HepG2 (cell line): ENCODE data around the gene TUFM. TPM values are rescaled to one million over a fixed set of nuclear protein-coding genes. Genes with fewer than 3 reads are reported as not detected.

Experiments
- AGO2 ChIP-seq: fragments of 200-400 bp; formaldehyde crosslinking; optimal IDR thresholded peaks from 2 replicates; pipeline ENCODE3; 2017; ENCODE audit warnings: mild to moderate bottlenecking, low read depth, low read length, moderate library complexity
- ARNT2 ChIP-seq: sonication (generic); formaldehyde crosslinking; IDR thresholded peaks from 2 replicates; pipeline ENCODE4 v1.8.0; 2022; ENCODE audit warnings: mild to moderate bottlenecking, low read depth, missing genetic modification reagents, moderate library complexity
- DBP ChIP-seq: sonication (generic); formaldehyde crosslinking; IDR thresholded peaks from 2 replicates; pipeline ENCODE4 v1.4.0; 2020; ENCODE audit warnings: missing genetic modification reagents; ENCODE audit errors: not compliant biosample characterization
- EP300 ChIP-seq, 3 experiments: sonication (generic) in 1 of 3; formaldehyde crosslinking in 1 of 3; IDR thresholded peaks; 2 replicates each; pipeline versions ENCODE4 v1.5.1 to v1.6.1; 2011 to 2020; ENCODE audit warnings: low read depth in 2 of 3, low read length in 2 of 3, borderline replicate concordance in 1 of 3, improper control_type of control experiment in 1 of 3, mild to moderate bottlenecking in 1 of 3, missing genetic modification reagents in 1 of 3, moderate library complexity in 1 of 3
- HNF1A ChIP-seq, 2 experiments: sonication (generic) in 1 of 2; formaldehyde crosslinking in 1 of 2; IDR thresholded peaks; 2 replicates each; pipeline versions ENCODE4 v1.4.0 to v1.6.1; 2016 to 2020; ENCODE audit warnings: borderline replicate concordance in 1 of 2, low read depth in 1 of 2, mild to moderate bottlenecking in 1 of 2, missing genetic modification reagents in 1 of 2
- IKZF5 ChIP-seq: IDR thresholded peaks from 2 replicates; pipeline ENCODE4 v1.6.1; 2018; ENCODE audit warnings: missing genetic modification reagents, mild to moderate bottlenecking, missing compliant biosample characterization
- MAX ChIP-seq: IDR thresholded peaks from 2 replicates; pipeline ENCODE4 v1.6.1; 2012; ENCODE audit warnings: inconsistent platforms
- SALL1 ChIP-seq: sonication (generic); formaldehyde crosslinking; IDR thresholded peaks from 2 replicates; pipeline ENCODE4 v1.8.0; 2022; ENCODE audit warnings: mild to moderate bottlenecking, missing genetic modification reagents
- SMC3 ChIP-seq: IDR thresholded peaks from 2 replicates; pipeline ENCODE4 v1.6.1; 2011; ENCODE audit warnings: low read length, improper control_type of control experiment
- TMF1 ChIP-seq: sonication (generic); formaldehyde crosslinking; IDR thresholded peaks from 2 replicates; pipeline ENCODE4 v1.8.1; 2022; ENCODE audit warnings: low read depth, missing genetic modification reagents
- ZFP91 ChIP-seq: sonication (generic); formaldehyde crosslinking; IDR thresholded peaks from 2 replicates; pipeline ENCODE4 v1.9.0; 2022; ENCODE audit warnings: missing genetic modification reagents, mild to moderate bottlenecking, borderline replicate concordance
- ZNF343 ChIP-seq: sonication (generic); formaldehyde crosslinking; IDR thresholded peaks from 2 replicates; pipeline ENCODE4 v1.4.0; 2020; ENCODE audit warnings: mild to moderate bottlenecking, missing genetic modification reagents
- ZNF451 ChIP-seq: sonication (generic); formaldehyde crosslinking; IDR thresholded peaks from 2 replicates; pipeline ENCODE4 v1.5.0; 2020; ENCODE audit warnings: mild to moderate bottlenecking, missing genetic modification reagents
- ZNF691 ChIP-seq: sonication (generic); formaldehyde crosslinking; IDR thresholded peaks from 2 replicates; pipeline ENCODE4 v1.4.0; 2020; ENCODE audit warnings: missing genetic modification reagents, low read depth, mild to moderate bottlenecking, borderline replicate concordance
- ZNF800 ChIP-seq: sonication (generic); formaldehyde crosslinking; IDR thresholded peaks from 2 replicates; pipeline ENCODE4 v1.4.0; 2020; ENCODE audit warnings: missing genetic modification reagents
- polyA plus RNA-seq, 8 experiments: library from polyadenylated mRNA; depleted of rRNA in 3 of 8; stranded (reverse) in 7 of 8; unstranded in 1 of 8; fragments of >200 nt; fragmentation: Illumina TruSeq in 4 of 8; extraction: Trizol in 4 of 8; gene quantifications; 2 replicates each; pipeline versions ENCODE4 v1.2.1 to v1.2.3, GENCODE V29; 2011 to 2016; ENCODE audit warnings: low read depth in 4 of 8, missing spikeins in 1 of 8, mixed read lengths in 1 of 8; ENCODE audit not compliant: insufficient read depth in 1 of 8
- total RNA-seq, 5 experiments: library from RNA; depleted of rRNA; stranded (reverse); fragments of >200 nt; fragmentation: Illumina TruSeq; extraction: Trizol; gene quantifications; 2 replicates each; pipeline ENCODE4 v1.2.3, GENCODE V29; 2016; ENCODE audit warnings: low read depth in 1 of 5

Gene TUFM
- total and polyA plus RNA-seq, 2 of the 13 experiments (the other 11 are each of a cell fraction or from before 2014, with no cell fraction given): 206 to 298 TPM

GRCh38 chr16:28865722-28866453 is 19.7 kb upstream of the TUFM start (continued):
- TF ChIP-seq HNF1A (IDR thresholded peaks at IDR 0.05; ENCODE audit: low read depth) (no peak), HNF1A (CRISPR knock-in tag; IDR thresholded peaks at IDR 0.05; ENCODE audit: borderline replicate concordance) (0 out of 2 replicates have a peak, but pooled peaks have one; percentile 2), ARNT2 (CRISPR knock-in tag) (0 out of 2 replicates have a peak, but pooled peaks have one; percentile 59), TMF1 (CRISPR knock-in tag) (no peak), ZNF343 (CRISPR knock-in tag) (no peak), EP300 (IDR thresholded peaks at IDR 0.05; ENCODE audit: low read depth in 2 of 2, low read length in 2 of 2) (peak in 1 of 2 experiments; percentile 26; a peak in 1 of 4 replicates), EP300 (CRISPR knock-in tag; IDR thresholded peaks at IDR 0.05; ENCODE audit: borderline replicate concordance) (no peak), ZNF451 (CRISPR knock-in tag) (no peak), DBP (CRISPR knock-in tag) (no peak), IKZF5 (CRISPR knock-in tag) (no peak), SALL1 (CRISPR knock-in tag) (peak; percentile 66; the same call in 1 of the 2 replicates), MAX (peak; percentile 71), ZFP91 (CRISPR knock-in tag) (peak; percentile 68; the same call in 1 of the 2 replicates), SMC3 (no peak), ZNF691 (CRISPR knock-in tag) (no peak), ZNF800 (no peak), AGO2 (peak; percentile 73)
